Measurements from ENCODE around the gene ITGA11. TPM values are rescaled to one million over a fixed set of nuclear protein-coding genes. Genes with fewer than 3 reads are reported as not detected.

The ITGA11 gene
- total and polyA plus RNA-seq, 2 donors (not counting 1 experiment from before 2014, with no cell fraction given): not detected

DNA sequence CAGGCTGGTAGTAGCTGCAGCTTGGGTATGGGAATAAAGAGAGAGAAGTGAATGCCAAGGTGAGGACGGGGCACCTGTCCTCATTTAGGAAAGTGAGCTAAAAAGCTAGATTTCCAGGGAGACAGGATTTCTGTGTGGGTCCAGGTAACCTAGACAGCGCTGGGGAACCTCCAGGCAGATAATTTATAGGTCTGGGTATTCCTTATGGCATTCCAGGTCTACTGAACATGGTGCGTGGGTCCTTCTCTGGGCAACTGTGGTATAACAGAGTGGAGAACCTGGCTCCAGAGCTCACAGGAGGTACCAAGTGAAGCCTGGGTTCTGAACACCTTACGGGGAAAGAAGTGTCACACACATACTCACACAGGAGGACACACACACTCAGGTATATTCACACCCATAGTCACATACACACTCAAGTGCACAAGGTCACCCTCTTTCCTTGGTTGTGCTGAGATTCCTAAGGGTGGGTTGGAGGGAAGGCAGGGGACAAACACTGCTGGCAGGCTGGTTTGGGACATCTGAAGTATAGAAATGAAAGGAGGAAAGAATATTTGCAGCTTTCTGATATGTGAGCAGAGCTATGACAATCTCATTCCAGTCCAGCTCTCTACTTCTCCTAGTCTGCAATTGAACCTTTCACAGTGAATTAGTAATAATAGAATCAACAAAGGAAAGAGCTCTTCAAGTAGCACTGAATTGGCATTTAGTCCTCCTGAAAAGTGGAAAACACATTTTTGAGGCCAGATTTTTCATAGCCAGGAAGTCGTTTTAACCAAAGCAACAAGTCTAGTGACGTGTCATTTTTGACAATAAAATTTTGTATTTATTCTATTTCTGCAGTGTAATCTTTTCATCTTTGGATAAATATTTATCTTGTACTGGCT is 37.4 kb upstream of the ITGA11 start:
- DNase-seq: no peak
- no peak overlapping the region for H2AFZ ChIP-seq (ENCODE audit: insufficient read depth, low read depth, low read length, poor library complexity, severe bottlenecking)
- peaks cover 17% of the 10 kb centered on the region for H3K27me3 Mint-ChIP-seq
- H3K9me3 Mint-ChIP-seq (ENCODE audit: insufficient read depth): no peaks in the 10 kb centered on the region
- no peaks in the 10 kb centered on the region for H3K79me2 ChIP-seq (ENCODE audit: control insufficient read depth, insufficient read depth, low read length)
- no peaks in the 10 kb centered on the region for H4K20me1 ChIP-seq (ENCODE audit: control insufficient read depth, insufficient read depth, low read length, poor library complexity, severe bottlenecking)
- no peaks in the 10 kb centered on the region for H3K36me3 ChIP-seq (replicated peaks in 1 of 2; ENCODE audit: control extremely low read depth in 1 of 2, control insufficient read depth in 1 of 2, extremely low read depth in 1 of 2, insufficient read depth in 2 of 2, low read length in 1 of 2)
- no peaks in the 10 kb centered on the region for H3K4me1 ChIP-seq (ENCODE audit: control insufficient read depth in 2 of 2, insufficient read depth in 2 of 2, low read length in 2 of 2)
- TF ChIP-seq, protein P1, sequence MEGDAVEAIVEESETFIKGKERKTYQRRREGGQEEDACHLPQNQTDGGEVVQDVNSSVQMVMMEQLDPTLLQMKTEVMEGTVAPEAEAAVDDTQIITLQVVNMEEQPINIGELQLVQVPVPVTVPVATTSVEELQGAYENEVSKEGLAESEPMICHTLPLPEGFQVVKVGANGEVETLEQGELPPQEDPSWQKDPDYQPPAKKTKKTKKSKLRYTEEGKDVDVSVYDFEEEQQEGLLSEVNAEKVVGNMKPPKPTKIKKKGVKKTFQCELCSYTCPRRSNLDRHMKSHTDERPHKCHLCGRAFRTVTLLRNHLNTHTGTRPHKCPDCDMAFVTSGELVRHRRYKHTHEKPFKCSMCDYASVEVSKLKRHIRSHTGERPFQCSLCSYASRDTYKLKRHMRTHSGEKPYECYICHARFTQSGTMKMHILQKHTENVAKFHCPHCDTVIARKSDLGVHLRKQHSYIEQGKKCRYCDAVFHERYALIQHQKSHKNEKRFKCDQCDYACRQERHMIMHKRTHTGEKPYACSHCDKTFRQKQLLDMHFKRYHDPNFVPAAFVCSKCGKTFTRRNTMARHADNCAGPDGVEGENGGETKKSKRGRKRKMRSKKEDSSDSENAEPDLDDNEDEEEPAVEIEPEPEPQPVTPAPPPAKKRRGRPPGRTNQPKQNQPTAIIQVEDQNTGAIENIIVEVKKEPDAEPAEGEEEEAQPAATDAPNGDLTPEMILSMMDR (IDR thresholded peaks at IDR 0.05): no peak
- TF ChIP-seq EZH2 (IDR thresholded peaks at IDR 0.05; ENCODE audit: borderline replicate concordance, insufficient read depth, low read depth, low read length, poor library complexity, severe bottlenecking): no peak
- H3K27me3 ChIP-seq (replicated peaks in 1 of 4; ENCODE audit: control extremely low read depth in 1 of 4, control insufficient read depth in 3 of 4, insufficient read depth in 4 of 4, low read length in 3 of 4): no peaks in the 10 kb centered on the region
- WGBS (ENCODE audit: insufficient coverage): 86% methylated on average over 4 of the region's 6 CpGs
- H3K4me3 ChIP-seq (ENCODE audit: control extremely low read depth in 1 of 5, extremely low read depth in 1 of 5, insufficient read depth in 1 of 5, low read depth in 2 of 5, low read length in 4 of 5): no peak overlapping the region
- H3K9ac ChIP-seq (ENCODE audit: low read length): no peak overlapping the region
- intact Hi-C loops (cut with micrococcal nuclease): no loop called here
- no peaks in the 10 kb centered on the region for H3K9me3 ChIP-seq (ENCODE audit: control extremely low read depth in 1 of 3, control insufficient read depth in 2 of 3, insufficient read depth in 1 of 3, low read length in 2 of 3)
- CTCF ChIA-PET: interaction anchor here (0.5 kb wide), 1 partner anchor 22 kb away, joined by 3 read pairs; no protein-coding TSS in a partner anchor
- H3K4me3 Mint-ChIP-seq: no peak overlapping the region
- H3K27ac ChIP-seq (ENCODE audit: low read length in 2 of 2): no peak overlapping the region
- no peak overlapping the region for H3K4me2 ChIP-seq (replicated peaks; ENCODE audit: low read depth, low read length, poor library complexity, severe bottlenecking)
- no peak for ATAC-seq (ENCODE audit: low read depth)
- no peaks in the 10 kb centered on the region for H3K4me1 Mint-ChIP-seq
- POLR2A ChIA-PET: no interaction called here
- no peak overlapping the region for H3K27ac Mint-ChIP-seq

- no peaks in the 10 kb centered on the region for H3K9me3 ChIP-seq (ENCODE audit: control extremely low read depth in 1 of 3, control insufficient read depth in 2 of 3, insufficient read depth in 1 of 3, low read length in 2 of 3)
- Mint-ChIP-seq H3K27me3 (peaks cover 13% of the 10 kb centered on the region), H3K4me3 (no peak overlapping the region), H3K4me1 (no peaks in the 10 kb centered on the region), H3K9me3 (ENCODE audit: insufficient read depth) (no peaks in the 10 kb centered on the region), H3K27ac (no peak overlapping the region)
- ATAC-seq (ENCODE audit: low read depth) (no peak), DNase-seq (no peak)
- H3K4me2 ChIP-seq (replicated peaks; ENCODE audit: low read depth, low read length, poor library complexity, severe bottlenecking): no peak overlapping the region
- TF ChIP-seq, protein P1 (IDR thresholded peaks at IDR 0.05): no peak
- TF ChIP-seq EZH2 (IDR thresholded peaks at IDR 0.05; ENCODE audit: borderline replicate concordance, insufficient read depth, low read depth, low read length, poor library complexity, severe bottlenecking): no peak
- no peaks in the 10 kb centered on the region for H3K4me1 ChIP-seq (ENCODE audit: control insufficient read depth in 2 of 2, insufficient read depth in 2 of 2, low read length in 2 of 2)
- no peak overlapping the region for H2AFZ ChIP-seq (ENCODE audit: insufficient read depth, low read depth, low read length, poor library complexity, severe bottlenecking)
- no peaks in the 10 kb centered on the region for H3K79me2 ChIP-seq (ENCODE audit: control insufficient read depth, insufficient read depth, low read length)
- intact Hi-C loops (cut with micrococcal nuclease): no loop called here
- no peaks in the 10 kb centered on the region for H3K27me3 ChIP-seq (replicated peaks in 1 of 4; ENCODE audit: control extremely low read depth in 1 of 4, control insufficient read depth in 3 of 4, insufficient read depth in 4 of 4, low read length in 3 of 4)
- no peak overlapping the region for H3K4me3 ChIP-seq (ENCODE audit: control extremely low read depth in 1 of 5, extremely low read depth in 1 of 5, insufficient read depth in 1 of 5, low read depth in 2 of 5, low read length in 4 of 5)
- ChIA-PET CTCF (no interaction called here), POLR2A (no interaction called here)
- H3K27ac ChIP-seq (ENCODE audit: low read length in 2 of 2): no peak overlapping the region
- no peaks in the 10 kb centered on the region for H3K36me3 ChIP-seq (replicated peaks in 1 of 2; ENCODE audit: control extremely low read depth in 1 of 2, control insufficient read depth in 1 of 2, extremely low read depth in 1 of 2, insufficient read depth in 2 of 2, low read length in 1 of 2)
- H4K20me1 ChIP-seq (ENCODE audit: control insufficient read depth, insufficient read depth, low read length, poor library complexity, severe bottlenecking): no peaks in the 10 kb centered on the region
- no peak overlapping the region for H3K9ac ChIP-seq (ENCODE audit: low read length)
These were observed 34.9 kb upstream of the ITGA11 start for GRCh38 chr15:68466876-68467275.
